Choroid plexus epithelial cell (primary cell): Measurements from ENCODE around the gene RPP21.

Source experiments
- DNase-seq: peaks from one replicate; pipeline ENCODE4 v3.0.0-alpha.2; 2010; ENCODE audit warnings: low read depth
- H3K4me3 ChIP-seq: 2 replicates; pipeline ENCODE4 v1.5.1; 2011; ENCODE audit warnings: low read depth, mild to moderate bottlenecking, control low read depth, low read length, moderate library complexity
- TF ChIP-seq, protein P1 (sequence below): conservative IDR thresholded peaks from 2 replicates; pipeline ENCODE4 v1.5.1; 2011; ENCODE audit warnings: low read depth, mild to moderate bottlenecking, control low read depth, inconsistent platforms, low read length, moderate library complexity

Gene RPP21

DNA sequence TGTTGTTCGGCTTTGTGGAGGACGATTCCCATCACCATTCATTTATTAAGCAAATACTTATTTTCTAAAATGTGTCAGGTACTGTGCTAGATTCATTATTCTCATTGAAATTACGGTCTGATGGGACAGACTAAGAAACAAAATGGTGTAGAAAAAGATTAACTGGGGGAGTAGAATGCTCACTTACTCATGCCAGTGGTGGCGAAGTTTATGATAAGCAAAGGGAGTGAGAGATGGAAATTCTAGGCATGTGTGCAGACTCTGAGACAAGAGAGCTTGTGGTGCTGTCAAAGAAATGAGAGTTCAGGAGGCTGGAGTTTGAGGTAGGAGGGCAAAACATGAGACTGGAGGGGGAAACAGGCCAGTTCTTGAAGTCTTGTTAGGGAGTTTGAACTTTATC, 896 bp downstream of the RPP21 start:
- TF ChIP-seq, protein P1, sequence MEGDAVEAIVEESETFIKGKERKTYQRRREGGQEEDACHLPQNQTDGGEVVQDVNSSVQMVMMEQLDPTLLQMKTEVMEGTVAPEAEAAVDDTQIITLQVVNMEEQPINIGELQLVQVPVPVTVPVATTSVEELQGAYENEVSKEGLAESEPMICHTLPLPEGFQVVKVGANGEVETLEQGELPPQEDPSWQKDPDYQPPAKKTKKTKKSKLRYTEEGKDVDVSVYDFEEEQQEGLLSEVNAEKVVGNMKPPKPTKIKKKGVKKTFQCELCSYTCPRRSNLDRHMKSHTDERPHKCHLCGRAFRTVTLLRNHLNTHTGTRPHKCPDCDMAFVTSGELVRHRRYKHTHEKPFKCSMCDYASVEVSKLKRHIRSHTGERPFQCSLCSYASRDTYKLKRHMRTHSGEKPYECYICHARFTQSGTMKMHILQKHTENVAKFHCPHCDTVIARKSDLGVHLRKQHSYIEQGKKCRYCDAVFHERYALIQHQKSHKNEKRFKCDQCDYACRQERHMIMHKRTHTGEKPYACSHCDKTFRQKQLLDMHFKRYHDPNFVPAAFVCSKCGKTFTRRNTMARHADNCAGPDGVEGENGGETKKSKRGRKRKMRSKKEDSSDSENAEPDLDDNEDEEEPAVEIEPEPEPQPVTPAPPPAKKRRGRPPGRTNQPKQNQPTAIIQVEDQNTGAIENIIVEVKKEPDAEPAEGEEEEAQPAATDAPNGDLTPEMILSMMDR = no peak
- peak overlapping the region; percentile 95 for H3K4me3 ChIP-seq

GRCh38 chr6:30348957-30349356, 4.0 kb downstream of the RPP21 start:
- TF ChIP-seq, protein P1 = no peak
- no peak for DNase-seq
- H3K4me3 ChIP-seq = no peak overlapping the region

More for the DNA sequence above, 896 bp downstream of the RPP21 start:
- no peak for DNase-seq

GRCh38 chr6:30349421-30350177, 4.6 kb downstream of the RPP21 start:
- no peak for DNase-seq
- TF ChIP-seq, protein P1 = peak; percentile 29
- H3K4me3 ChIP-seq = no peak overlapping the region

DNA sequence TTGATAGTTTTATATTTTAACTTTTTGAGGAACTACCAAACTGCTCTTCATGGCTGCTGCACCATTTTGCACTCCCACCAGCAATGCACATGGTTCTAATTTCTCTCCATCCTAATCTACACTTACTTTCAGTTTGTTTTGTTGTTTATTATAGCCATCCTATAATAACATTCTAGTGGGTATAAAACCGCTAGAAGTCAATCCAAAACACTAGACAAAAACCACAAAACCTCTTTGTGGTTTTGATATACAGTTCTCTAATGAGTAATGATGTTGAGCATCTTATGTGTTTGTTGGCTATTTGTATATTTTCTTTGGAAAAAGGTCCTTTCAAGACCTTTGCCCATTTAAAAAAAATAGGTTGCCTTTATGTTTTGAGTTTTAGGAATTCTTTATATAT, 5.6 kb downstream of the RPP21 start:
- TF ChIP-seq, protein P1 = no peak
- H3K4me3 ChIP-seq = no peak overlapping the region
- no peak for DNase-seq

DNA sequence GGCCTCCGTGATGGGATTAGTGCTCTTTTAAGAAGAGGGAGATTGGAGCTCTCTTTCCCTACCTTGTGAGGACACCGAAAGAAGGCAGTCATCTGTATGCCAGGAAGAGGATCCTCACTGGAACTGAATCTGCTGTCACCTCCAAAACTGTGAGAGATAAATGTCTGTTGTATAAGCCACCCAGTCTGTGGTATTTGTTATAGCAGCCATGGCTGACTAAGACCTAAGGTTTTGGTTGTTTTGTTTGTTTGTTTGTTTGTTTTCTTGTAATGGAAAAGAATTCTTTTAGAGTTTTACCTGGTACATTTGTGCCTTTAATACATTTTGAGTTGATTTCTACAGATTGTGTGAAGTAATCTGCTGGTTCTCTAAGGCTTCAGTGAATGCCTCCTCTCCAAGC, 7.6 kb downstream of the RPP21 start:
- no peak overlapping the region for H3K4me3 ChIP-seq
- no peak for DNase-seq
- TF ChIP-seq, protein P1 = no peak

DNA sequence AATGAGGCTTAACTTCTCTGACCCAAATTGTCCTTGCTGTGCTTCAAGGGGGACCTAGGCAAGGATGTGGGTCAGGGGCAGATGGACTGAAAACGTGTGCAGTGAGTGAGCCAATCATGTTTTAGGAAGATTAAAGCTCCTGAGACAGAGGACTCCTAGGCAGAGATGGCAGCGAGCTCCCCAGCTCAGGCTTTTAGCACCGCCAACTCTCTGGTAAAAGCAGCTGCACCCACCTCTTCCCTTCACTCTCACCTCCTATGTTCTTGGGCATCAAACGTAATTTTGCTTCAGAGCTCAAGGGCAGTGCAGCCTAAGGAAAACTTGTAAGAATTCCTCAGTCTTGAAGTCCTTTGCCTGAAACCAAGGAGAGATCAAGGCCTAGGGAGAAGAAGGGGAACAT, 10.3 kb downstream of the RPP21 start:
- TF ChIP-seq, protein P1 = no peak
- no peak overlapping the region for H3K4me3 ChIP-seq
- no peak for DNase-seq

GRCh38 chr6:30356536-30356935, 11.6 kb downstream of the RPP21 start:
- no peak overlapping the region for H3K4me3 ChIP-seq
- TF ChIP-seq, protein P1 = no peak
- DNase-seq = no peak
